Type B pancreatic cell (in vitro differentiated cells): ENCODE measurements around the gene TBL1X. TPM values are rescaled to one million over a fixed set of nuclear protein-coding genes. Genes with fewer than 3 reads are reported as not detected.

Source experiments
- DNase-seq: peaks from one replicate; pipeline ENCODE4 v3.0.0; 2021; ENCODE audit warnings: mixed read lengths; ENCODE audit not compliant: unreplicated experiment; ENCODE audit errors: extremely low spot score
- H3K27ac Mint-ChIP-seq: 2 replicates; pipeline ENCODE4 v1.8.0; 2021; ENCODE audit warnings: mild to moderate bottlenecking, mixed read lengths
- H3K27me3 Mint-ChIP-seq: 2 replicates; pipeline ENCODE4 v1.8.0; 2021; ENCODE audit warnings: mixed read lengths
- H3K36me3 Mint-ChIP-seq: 2 replicates; pipeline ENCODE4 v1.8.0; 2021; ENCODE audit warnings: mixed read lengths
- H3K4me1 Mint-ChIP-seq: one replicate; pipeline ENCODE4 v1.8.0; 2021; ENCODE audit warnings: mixed read lengths; ENCODE audit not compliant: unreplicated experiment
- H3K4me3 Mint-ChIP-seq: 2 replicates; pipeline ENCODE4 v1.8.0; 2021; ENCODE audit warnings: mild to moderate bottlenecking, mixed read lengths
- H3K9me3 Mint-ChIP-seq: 2 replicates; pipeline ENCODE4 v1.8.0; 2021; ENCODE audit warnings: mixed read lengths
- CTCF ChIP-seq: fragments of 200-600 bp; sonication (generic); conservative IDR thresholded peaks from 2 replicates; pipeline ENCODE4 v1.5.0; 2021; ENCODE audit warnings: antibody characterized with exemption, mild to moderate bottlenecking
- total RNA-seq: library from RNA; stranded (reverse); gene quantifications from 2 replicates; pipeline ENCODE4 v1.2.1, GENCODE V29; 2021; ENCODE audit warnings: low replicate concordance

TBL1X gene
- total RNA-seq, 1 donor from 2014 or later = 41.3 TPM

GRCh38 chrX:9516635-9517034, 51.8 kb downstream of the TBL1X start:
- H3K27ac Mint-ChIP-seq = no peak overlapping the region
- DNase-seq = no peak
- peak overlapping the region; percentile 3 for H3K4me3 Mint-ChIP-seq
- no peaks in the 10 kb centered on the region for H3K27me3 Mint-ChIP-seq
- H3K9me3 Mint-ChIP-seq = peaks cover 4% of the 10 kb centered on the region
- TF ChIP-seq CTCF = no peak
- H3K36me3 Mint-ChIP-seq = peaks cover 12% of the 10 kb centered on the region
- H3K4me1 Mint-ChIP-seq = peaks cover 32% of the 10 kb centered on the region

- H3K27ac Mint-ChIP-seq = no peak overlapping the region
- TF ChIP-seq CTCF = no peak
Observed at GRCh38 chrX:9518051-9518450, 53.2 kb downstream of the TBL1X start.

GRCh38 chrX:9518889-9519288, 54.0 kb downstream of the TBL1X start:
- H3K36me3 Mint-ChIP-seq = peaks cover 8% of the 10 kb centered on the region
- DNase-seq = no peak
- no peak overlapping the region for H3K4me3 Mint-ChIP-seq
- H3K27ac Mint-ChIP-seq = no peak overlapping the region
- H3K9me3 Mint-ChIP-seq = peaks cover 4% of the 10 kb centered on the region
- peaks cover 38% of the 10 kb centered on the region for H3K4me1 Mint-ChIP-seq
- H3K27me3 Mint-ChIP-seq = no peaks in the 10 kb centered on the region
- no peak for TF ChIP-seq CTCF

More at GRCh38 chrX:9518051-9518450, 53.2 kb downstream of the TBL1X start:
- H3K4me3 Mint-ChIP-seq = no peak overlapping the region
- H3K9me3 Mint-ChIP-seq = peaks cover 4% of the 10 kb centered on the region
- H3K36me3 Mint-ChIP-seq = peaks cover 12% of the 10 kb centered on the region
- no peak for DNase-seq
- no peaks in the 10 kb centered on the region for H3K27me3 Mint-ChIP-seq
- H3K4me1 Mint-ChIP-seq = peaks cover 37% of the 10 kb centered on the region

- peaks cover 38% of the 10 kb centered on the region for H3K4me1 Mint-ChIP-seq
- H3K36me3 Mint-ChIP-seq = peaks cover 8% of the 10 kb centered on the region
- no peak for DNase-seq
- H3K27ac Mint-ChIP-seq = no peak overlapping the region
- H3K9me3 Mint-ChIP-seq = peaks cover 4% of the 10 kb centered on the region
- TF ChIP-seq CTCF = no peak
- no peak overlapping the region for H3K4me3 Mint-ChIP-seq
- no peaks in the 10 kb centered on the region for H3K27me3 Mint-ChIP-seq
Observed at GRCh38 chrX:9519546-9520216, 54.8 kb downstream of the TBL1X start.

GRCh38 chrX:9520217-9520590, 55.3 kb downstream of the TBL1X start:
- H3K4me1 Mint-ChIP-seq = peaks cover 36% of the 10 kb centered on the region
- H3K9me3 Mint-ChIP-seq = peaks cover 2% of the 10 kb centered on the region
- DNase-seq = no peak
- no peaks in the 10 kb centered on the region for H3K27me3 Mint-ChIP-seq
- H3K36me3 Mint-ChIP-seq = peaks cover 5% of the 10 kb centered on the region
- no peak for TF ChIP-seq CTCF
- H3K4me3 Mint-ChIP-seq = no peak overlapping the region
- H3K27ac Mint-ChIP-seq = peak overlapping the region; percentile 42
